ENCODE measurements around the gene ZFPM1.

DNA sequence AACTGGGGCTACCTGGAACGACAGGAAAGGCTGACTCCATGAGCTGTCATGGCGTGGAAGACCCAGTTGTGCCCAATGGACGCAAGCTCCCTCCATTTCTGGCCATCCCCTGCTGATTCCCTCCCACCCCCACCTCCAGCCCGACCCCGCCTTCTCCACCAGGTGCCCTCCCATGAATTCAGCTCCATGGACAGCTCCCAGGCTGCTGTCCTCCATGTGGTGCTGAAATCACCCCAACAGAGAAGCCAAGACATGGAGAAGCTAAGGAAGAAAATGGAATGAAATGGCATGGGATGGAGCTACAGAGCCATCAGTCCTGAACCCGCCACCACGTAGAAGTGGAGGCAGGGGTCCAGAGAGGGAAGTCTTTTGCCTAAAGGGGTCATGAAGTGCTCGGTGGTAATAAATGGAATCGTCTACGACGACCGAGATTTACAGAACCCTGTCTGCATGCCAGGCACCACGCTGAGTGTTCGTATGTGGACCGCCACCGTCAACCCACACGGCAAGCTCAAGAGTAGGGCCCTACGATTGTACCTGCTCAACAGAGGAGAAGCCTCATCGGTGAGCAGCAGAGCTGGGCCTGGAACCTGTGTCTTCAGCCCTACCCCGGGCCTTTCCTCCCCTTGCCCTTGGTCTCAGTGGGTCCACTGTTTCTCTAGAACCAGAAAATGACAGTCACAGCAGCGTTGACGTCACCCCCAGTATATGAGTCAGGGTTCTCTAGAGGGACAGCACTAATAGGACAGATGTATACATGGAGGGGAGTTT lies 107.8 kb downstream of the ZFPM1 start:
- TF ChIP-seq, protein P1, sequence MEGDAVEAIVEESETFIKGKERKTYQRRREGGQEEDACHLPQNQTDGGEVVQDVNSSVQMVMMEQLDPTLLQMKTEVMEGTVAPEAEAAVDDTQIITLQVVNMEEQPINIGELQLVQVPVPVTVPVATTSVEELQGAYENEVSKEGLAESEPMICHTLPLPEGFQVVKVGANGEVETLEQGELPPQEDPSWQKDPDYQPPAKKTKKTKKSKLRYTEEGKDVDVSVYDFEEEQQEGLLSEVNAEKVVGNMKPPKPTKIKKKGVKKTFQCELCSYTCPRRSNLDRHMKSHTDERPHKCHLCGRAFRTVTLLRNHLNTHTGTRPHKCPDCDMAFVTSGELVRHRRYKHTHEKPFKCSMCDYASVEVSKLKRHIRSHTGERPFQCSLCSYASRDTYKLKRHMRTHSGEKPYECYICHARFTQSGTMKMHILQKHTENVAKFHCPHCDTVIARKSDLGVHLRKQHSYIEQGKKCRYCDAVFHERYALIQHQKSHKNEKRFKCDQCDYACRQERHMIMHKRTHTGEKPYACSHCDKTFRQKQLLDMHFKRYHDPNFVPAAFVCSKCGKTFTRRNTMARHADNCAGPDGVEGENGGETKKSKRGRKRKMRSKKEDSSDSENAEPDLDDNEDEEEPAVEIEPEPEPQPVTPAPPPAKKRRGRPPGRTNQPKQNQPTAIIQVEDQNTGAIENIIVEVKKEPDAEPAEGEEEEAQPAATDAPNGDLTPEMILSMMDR (conservative IDR thresholded peaks at IDR 0.05) = no peak
- TF ChIP-seq ZFX (IDR thresholded peaks at IDR 0.05) = no peak
